GM19463 (cell line): Measurements from ENCODE around the gene RNFT2.

Experiments used
- ATAC-seq: cut with Tn5 transposase; IDR thresholded peaks from one replicate; pipeline ENCODE4 v1.9.1; 2021; ENCODE audit warnings: mild to moderate bottlenecking, moderate library complexity; ENCODE audit not compliant: unreplicated experiment

RNFT2 gene

DNA sequence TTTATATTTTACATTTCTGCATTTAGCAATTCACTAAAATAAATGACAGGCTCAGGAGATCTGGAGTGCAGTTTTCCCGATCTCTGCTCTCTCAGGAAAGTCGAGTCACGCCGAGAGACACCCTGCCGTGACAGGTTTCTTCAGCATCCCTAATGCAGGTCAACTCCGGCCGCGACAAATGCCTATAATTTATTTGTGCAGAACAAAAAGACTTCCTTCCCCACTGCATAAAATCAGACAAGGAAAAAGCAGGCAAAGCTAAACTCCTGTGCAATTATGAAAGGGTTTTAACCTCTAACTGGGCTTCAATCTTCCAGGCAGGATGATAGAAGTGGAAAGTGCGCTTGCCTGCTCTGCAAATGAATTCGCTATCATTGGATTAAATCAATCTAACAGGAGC lies 28.3 kb upstream of the RNFT2 start:
- no peak for ATAC-seq

DNA sequence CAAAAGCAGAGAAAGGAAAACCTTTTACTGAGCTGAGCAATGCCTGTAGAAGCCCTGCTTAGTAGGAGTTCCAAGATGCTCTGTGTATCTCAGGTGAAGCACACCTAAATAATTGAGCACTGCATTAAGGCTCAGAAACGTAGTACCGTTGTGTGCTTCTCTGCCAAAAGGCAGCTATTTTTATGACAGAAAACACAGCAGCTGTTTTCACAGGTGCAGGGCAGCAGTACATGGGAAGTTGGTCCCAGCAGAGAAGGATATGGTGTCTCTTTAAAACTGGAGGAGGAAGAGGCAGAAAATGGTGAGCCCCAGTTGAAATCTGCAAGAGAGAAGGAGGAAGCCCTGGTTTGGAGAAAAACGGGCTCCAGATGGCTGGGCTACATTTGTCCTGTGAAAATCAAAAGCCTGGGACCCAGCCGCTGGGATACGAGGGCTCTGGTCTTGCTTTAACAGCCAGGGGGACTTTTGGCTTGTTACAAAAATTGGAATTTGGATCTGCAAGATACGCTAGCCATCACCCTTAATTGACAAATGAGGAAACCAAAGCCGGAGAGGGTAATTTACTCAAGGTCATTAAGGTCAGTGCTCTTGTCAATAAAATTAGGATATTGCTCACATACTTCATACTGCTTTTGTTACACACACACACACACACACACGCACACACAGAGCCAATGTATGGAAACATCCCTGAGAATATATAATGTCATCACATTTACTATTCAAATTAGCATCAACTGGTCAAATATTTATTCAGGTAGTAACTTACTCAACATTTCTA lies 27.6 kb upstream of the RNFT2 start:
- ATAC-seq: no peak

DNA sequence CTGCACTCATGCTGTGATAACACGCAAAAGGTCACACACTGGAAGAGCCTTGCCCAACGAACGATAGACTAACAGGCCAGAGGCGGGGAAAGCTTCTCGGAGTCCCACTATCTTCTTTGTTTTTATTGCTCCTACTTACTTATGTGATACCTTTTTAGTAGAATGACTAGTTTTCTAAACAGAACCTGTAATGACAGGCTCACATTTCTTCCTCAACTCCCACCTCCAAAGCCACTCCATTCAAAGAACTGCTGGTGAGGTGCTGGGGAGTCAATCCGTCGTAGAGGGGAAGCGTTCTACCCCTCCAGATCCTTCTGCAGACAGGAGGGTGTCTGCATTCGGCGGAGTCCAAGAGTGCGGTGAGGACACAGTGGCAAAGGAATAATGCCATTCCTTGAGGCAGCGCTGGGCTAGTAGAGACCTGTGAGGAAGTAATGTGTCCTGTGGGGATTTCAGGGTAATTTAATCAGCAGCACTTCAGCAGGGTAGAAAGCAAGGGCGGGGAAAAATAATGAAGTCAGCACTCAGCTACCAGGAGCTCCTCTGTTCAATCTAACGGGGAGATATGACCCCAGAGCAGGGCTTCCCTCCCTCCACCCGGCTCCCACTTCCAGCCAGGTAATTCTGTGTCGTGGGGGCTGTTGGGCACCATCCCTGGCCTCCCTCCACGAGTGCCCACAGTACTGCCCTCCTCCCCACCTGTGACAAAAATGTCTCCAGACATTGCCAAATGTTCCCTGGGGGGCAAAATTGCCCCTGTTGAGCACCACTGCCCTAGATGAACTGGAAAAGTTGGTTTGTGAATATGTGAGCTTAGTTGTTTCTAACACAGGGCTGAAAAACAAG lies 25.4 kb upstream of the RNFT2 start:
- ATAC-seq: no peak

DNA sequence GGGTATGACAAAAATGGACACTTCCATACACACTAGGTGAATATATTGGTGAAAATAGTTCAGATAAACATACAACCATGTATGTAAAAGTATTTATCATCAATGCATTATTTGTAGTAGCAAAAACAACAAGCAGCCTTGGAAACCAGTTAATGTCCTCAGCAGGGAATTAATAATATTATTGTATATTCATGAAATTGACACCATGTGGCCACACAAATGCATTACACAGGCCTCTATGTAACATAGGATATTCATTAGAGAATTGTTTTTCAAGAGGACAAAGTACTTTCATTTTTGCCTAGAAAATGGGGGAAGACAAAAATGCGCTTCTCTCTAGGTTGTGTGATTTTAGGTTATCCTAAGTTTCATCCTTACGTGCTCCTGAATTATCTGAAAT lies 24.6 kb upstream of the RNFT2 start:
- ATAC-seq: no peak

DNA sequence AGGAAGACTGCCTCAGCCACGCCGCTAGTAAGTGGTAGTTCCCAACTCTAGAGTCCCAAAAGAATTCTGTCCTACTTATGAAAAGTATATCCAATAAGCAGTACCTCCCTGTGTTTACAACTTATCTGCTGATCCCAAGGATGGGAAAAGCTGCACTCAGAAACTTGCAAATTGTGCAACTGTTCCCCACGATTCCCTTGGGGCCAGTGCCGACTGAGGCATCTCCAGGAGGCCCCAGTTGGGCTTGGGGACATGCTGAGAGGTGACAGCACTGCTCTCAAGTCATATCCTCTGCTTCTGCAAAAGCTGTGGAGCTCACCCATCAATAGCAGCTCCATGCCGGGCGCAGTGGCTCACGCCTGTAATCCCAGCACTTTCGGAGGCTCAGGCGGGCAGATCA lies 23.9 kb upstream of the RNFT2 start:
- ATAC-seq: no peak

DNA sequence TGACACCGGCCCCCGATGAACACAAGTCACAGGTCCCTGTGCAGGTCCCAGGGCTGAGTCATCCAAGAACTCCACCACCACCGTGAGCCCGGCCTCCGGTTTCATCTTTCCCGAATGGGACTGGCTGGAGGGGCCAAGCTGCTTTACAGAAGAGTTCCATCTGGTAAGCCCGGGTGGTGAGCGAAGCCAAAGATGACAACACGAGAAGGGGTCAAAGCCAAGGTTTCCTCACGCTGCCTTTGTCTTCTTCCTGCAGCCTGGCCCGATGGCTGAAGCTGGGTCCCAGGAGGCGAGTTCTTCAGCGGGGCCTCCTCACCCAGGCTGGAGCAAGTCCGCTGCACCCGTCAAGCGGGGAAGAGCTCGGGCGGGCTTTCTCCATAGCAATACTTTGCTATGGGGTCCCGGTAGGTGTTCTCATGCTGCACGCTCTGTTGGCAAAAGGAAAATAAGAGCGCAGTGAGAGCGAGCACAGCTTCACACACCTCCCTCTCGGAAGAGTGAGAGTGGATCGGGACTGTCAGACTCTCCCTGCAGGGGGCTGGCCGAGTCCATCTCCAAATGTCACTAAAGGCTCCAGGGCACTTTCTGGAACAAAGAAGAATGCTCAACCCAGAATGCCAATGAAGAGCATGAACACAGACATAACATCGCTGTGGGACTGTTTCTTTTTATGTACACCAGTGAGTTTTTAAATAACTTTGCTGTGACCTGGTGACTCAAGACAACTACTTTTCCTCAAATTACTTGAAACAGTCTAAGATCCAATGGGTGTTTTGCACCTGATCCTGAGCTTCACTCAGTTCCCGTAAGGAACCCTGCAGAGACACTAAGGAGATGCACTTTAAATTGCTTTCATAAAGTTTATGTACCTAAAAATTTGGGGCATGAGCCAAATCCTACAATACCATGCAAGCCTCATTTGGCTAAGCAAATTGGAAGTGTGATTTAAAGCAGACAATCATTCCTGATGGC lies 20.4 kb upstream of the RNFT2 start:
- ATAC-seq: no peak

DNA sequence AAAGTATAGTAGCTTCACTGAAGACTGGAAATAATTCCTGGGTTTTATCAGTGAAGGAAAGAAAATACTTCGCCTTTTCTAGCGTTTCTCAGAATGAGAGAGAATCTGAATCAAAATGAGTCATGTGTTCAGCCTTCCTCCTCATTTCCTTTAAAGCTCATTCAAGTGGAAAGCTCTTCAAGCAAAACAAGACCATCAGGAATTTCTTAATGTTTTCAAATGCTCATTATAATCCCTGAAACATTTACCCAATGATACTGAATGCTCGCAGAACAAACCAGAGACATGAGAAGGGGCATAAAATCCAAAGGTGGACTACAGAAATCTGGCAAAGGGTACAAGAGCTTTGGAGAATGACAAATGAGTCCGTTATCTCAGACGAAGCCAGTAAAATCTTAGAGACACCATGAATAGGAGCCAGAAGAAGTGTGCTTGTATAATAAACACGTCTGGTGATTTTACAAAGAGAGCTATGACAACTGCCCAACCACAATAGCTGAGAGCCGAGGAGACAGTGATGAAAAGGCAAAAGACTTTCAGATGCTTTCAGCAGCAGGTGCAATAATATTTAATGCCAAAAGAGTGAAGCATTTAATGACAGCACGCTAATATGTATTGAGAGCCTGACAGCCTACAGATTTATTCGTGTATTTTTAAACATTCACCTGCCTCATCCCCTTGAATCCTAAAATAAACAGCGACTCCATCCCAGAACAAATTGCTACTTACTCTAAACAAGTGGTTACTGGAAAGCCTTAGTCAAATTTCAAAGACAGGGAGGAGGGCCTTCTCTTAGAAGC lies 19.3 kb upstream of the RNFT2 start:
- ATAC-seq: no peak

DNA sequence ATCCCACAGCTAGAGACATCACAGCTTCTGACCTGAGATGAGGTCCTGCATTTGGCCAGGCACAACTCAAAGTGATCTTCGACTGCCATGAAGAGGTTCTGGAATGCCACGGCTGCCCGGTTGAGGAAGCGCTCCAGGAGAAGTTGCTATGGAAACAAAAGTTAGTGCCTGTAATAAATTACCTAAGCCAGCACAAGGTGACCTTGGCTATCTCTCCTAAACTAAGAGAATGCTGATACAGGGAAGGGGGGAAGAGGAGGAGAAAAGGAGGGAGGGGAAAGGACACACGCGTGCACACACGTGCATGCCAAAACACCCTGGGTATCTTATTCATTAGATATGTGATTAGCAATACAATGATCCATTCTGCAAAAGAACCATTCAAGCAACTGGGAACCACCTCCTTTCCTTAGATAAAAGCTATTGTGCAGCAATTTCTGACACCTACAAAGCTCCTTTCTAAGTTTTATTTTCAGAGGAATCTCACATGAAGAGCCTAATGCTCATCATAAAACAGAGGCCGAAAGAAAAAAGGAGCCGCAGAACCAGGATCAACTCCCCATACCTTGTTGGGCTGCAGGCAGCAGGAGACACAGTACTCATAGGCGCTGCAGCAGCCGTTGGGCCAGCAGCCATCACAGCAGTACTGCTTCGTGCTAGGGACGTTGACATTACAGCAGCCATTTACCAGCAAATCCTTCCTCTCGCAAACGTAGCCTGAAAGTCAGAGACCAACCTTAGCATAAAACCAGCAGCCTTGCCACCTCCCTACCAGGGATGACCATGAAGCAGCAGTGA lies 18.2 kb upstream of the RNFT2 start:
- ATAC-seq: no peak

DNA sequence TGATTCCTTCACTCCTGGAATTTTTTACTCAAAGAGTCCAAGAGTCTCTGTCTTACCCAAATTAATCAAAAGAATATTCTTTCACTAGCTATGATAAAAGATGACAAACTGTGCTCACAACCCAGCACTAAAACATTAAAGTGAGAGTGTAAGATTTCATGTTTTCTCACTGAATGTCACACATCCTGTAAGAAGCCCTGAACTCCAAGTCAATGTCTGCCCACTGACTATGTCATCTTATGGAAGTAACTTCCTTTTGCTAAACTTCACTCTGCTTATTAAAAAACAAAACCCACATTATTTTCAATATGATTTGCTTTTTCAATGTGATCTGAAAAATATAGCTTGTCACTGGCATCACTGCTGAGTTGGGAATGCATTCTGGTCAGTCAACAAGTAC lies 15.9 kb upstream of the RNFT2 start:
- no peak for ATAC-seq

DNA sequence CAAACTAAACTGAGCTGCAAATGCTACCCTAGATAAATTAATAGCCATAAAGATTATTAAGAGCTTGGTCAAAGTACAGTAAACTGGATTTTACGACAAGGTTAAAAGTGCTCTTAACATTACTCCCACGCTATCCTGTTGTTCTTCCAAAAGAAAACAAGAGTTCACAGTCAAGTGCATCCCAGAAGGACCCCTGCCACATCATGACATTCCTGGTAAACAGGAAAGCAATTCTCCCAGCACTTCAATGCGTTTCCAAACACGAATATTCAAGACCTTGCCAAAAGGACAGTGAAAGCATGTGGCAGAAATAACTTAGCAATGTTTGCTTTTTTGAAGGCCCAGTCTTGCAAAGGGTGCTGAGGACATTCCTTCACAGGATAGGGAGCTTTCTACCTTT lies 11.4 kb upstream of the RNFT2 start:
- ATAC-seq: no peak

DNA sequence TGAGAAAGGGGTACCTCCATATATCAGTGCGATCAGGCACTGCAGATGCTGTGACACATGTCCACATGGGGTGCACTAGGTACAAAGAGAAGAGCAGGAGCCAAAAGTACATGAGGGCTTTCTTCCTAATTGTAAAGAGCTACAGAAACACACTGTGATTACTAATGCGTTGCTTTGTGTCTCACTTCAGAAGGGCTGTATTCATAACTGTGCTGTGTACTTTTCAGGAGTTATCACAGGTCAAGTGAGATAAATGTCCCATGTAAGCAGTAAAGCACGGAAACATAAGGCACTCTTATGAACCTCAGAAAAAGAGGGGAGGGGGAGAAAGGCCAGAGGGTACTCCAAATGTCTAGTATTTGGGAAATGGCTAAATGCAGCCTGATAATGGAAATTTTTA lies 10.9 kb upstream of the RNFT2 start:
- ATAC-seq: no peak

DNA sequence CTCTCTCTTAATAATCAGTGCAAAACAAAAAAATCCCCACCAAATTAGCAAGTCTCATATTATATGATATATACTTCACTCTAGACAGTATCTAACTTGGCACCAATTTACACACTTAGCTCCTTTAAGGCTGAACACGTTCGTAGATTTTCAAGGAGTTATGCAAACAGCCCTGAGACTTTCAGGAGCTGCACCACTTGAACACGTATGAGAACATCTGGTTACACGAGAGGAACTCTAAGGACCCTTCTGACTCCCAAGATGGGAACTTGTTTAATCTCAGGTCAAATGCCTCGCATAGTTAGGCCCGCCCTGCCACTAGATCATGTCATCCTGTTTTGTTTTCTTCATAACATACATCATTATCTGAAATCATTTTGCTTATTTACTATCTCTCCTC lies 10.2 kb upstream of the RNFT2 start:
- no peak for ATAC-seq

DNA sequence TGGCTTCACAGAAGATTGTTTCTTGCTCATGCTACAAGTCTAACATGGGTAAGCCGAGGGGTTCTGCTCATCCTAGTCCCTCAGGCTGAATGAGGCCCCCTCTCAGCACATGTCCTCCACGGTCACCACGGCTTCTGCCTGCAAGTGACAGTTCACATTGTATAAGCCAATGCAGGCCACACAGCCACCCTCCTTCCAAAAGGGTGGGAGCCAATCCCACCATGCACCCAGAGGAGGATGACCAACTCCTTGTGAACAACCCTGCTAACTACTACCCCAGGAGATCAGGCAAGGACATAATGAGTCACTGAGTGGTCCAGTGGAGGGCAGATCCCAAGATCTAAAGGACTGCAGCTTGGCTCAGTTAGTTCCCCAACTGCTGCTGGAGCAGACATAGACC lies 6.3 kb upstream of the RNFT2 start:
- ATAC-seq: no peak

DNA sequence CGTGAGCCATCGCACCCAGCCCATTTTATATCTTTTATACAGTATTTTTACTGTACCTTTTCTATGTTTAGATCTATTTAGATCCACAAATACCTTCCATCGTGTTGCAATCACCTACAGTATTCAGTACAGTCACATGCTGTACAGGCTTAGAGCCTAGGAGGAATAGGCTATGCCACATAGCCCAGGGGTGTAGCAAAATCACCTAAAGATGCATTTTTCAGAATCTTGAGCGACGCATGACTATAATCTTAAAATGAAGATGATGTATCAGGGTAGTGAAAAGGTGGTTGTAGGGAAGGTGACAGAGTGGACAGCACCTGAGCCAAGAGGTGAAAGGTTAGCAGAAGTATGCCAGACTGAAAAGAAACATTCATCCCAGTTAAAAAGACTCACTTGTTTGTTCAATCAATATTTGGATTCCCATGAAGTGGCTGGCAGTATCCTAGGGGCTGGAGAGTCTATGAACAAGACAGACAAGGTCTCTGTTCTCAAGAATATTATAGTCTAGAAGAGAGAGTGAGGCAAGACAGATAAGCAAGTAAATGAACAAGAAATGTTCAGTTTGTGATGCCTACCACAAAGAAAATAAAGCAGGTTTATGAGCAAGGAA lies 3.9 kb upstream of the RNFT2 start:
- ATAC-seq: no peak

DNA sequence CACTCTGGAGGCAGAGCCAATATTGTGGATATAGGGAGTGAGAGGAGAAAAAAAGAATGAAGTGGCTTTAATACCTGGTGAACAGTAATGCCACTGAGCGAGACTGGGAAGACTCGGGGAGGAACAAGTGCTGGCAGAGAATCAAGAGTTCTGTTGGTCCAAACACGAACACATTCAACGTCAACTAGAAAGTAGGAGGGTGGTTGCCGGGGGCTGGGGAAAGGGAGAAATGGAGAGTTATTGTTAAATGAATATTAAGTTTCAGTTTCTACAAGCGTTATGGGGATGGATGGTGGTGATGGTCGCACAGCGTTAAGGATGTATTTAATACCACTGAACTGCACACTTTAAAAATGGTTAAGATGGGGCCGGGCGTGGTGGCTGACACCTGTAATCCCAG lies 3.0 kb upstream of the RNFT2 start:
- no peak for ATAC-seq

DNA sequence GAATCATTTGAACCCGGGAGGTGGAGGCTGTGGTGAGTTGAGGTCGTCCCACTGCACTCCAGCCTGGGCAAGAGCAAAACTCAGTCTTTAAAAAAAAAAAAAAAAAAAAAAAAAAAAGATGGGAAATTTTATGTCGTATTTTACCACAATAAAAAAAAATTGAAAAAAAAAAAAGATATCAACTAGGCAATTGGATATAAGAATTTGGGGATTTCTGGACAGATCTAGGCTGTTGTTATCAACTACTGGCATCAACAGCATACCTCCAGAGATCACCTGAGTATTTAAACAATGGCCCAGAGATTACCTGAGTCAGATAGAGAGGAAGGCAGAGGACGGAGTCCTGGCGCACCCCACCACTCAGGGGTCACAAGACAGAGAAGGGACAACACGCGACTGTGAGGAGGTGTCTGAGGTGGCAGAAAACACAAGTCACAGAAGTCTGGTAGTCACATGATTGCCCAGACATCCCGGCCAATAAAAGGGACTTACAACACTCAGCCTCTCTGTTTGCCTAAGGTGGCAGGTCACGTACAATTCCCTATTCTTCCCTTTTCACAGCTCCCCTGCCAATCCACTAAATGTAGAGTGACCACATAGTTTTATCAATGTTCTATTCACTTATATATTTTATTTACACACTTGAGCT lies 2.0 kb upstream of the RNFT2 start:
- ATAC-seq: no peak

DNA sequence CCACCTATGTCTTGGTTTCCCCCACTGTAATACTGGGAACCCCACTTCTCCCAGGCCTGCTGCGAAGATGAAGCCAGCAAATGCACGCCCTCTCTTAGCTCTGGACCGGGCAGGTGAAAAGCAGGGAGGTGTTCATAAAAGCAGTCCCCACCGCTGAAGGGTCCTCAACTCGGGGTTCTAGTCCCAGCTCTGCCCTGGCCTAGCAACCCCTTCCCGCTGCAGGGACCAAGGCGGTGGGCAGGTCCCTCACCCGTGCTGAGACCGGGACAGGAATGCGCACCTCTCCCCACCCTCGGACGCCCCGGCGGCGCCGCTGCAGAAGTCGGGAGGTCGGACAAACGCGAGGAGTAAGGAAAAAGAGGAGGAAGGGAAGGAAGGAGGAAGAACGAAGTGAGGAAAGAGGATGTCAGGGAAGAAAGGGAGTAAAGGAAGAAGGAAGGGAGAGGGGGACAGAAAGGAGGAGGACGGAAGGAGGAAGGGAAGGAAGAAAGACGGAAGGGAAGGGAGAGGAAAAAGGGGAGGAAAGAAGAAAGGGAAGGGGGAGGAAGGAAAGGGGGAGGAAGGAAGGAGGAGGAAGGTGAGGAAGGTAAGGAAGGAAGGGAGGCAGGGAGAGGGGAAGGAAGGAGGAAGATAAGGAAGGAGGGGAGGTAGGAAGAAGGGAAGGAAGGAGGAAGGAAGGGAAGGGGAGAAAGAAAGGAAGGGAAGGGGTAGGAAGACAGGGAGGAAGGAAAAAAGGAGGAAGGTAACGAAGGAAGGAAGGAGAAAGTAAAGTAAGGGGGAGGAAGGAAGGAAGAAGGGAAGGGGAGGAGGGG lies 947 bp upstream of the RNFT2 start:
- ATAC-seq: no peak

DNA sequence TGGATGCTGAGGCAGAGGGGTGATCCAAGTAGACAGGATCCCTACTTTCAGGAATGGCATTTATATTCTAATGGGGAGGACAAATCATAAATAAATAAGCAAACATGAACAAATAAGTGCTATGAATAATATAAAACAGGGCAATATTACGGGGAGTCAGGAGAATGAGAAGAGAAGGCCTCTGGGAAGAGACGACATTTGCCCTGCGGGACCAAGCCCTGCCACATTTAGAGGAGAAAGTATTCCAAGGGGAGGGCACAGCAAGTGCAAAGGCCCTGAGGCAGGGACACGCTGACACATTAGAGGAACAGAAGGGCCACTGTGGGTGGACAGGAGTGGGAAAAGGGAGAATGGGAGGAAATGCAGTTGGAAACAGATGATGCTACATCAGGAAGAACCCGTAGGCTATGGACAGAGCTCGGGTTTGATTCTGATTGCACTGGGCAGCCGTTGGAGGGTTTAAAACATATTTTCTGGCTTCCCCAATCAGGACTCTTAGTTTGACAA lies 1.3 kb downstream of the RNFT2 start:
- ATAC-seq: no peak
